ENCODE measurements around the gene TFCP2L1. TPM values are rescaled to one million over a fixed set of nuclear protein-coding genes. Genes with fewer than 3 reads are reported as not detected.

TFCP2L1 gene
- total RNA-seq, 2 experiments from 2014 or later = 0.17 to 0.30 TPM

DNA sequence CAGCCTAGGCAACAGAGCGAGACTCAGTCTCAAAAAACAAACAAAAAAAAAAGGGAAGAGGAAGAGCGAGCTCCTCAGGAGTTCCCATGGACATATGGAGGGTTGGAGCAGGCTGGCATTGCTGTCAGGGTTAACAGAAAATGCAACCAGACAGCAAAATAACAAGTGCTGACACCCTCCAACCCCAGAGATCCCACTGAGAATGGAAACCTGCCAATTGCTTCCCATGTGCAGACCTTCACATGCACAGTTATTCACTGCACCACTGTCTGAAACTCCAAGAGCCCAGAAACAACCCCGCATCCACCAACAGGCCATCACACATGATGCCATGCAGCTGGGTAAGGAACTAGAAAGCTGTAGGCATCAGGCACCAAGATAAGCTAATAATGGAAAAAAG is 43.5 kb downstream of the TFCP2L1 start:
- Histone ChIP-seq H3K4me3 (ENCODE audit: low read length) (no peak overlapping the region), H3K4me1 (ENCODE audit: insufficient read depth, low read length) (no peaks in the 10 kb centered on the region), H3K9me3 (ENCODE audit: control insufficient read depth in 1 of 2, insufficient read depth in 1 of 2, low read length in 2 of 2) (peaks cover 0 to 14% of the 10 kb centered on the region in 2 experiments), H3K36me3 (ENCODE audit: insufficient read depth, low read length) (no peaks in the 10 kb centered on the region), H3K27ac (ENCODE audit: low read depth in 1 of 2, low read length in 2 of 2) (no peak overlapping the region), H3K27me3 (ENCODE audit: control insufficient read depth in 1 of 2, insufficient read depth in 2 of 2, low read length in 2 of 2) (no peaks in the 10 kb centered on the region)
- Mint-ChIP-seq H3K27ac (no peak overlapping the region), H3K36me3 (ENCODE audit: low read depth) (no peaks in the 10 kb centered on the region), H3K4me3 (no peak overlapping the region), H3K27me3 (no peaks in the 10 kb centered on the region), H3K9me3 (no peaks in the 10 kb centered on the region), H3K4me1 (ENCODE audit: low read depth) (no peaks in the 10 kb centered on the region)
- ChIA-PET CTCF (interaction anchor here (0.7 kb wide), 1 partner anchor 93 kb away, joined by 3 read pairs; no protein-coding TSS in a partner anchor), POLR2A (no interaction called here)
- no peak for DNase-seq
- ATAC-seq (ENCODE audit: poor library complexity) = no peak
- no peak for TF ChIP-seq CTCF (IDR thresholded peaks at IDR 0.05)
- intact Hi-C loops (cut with DNase I, micrococcal nuclease) = no loop called here

DNA sequence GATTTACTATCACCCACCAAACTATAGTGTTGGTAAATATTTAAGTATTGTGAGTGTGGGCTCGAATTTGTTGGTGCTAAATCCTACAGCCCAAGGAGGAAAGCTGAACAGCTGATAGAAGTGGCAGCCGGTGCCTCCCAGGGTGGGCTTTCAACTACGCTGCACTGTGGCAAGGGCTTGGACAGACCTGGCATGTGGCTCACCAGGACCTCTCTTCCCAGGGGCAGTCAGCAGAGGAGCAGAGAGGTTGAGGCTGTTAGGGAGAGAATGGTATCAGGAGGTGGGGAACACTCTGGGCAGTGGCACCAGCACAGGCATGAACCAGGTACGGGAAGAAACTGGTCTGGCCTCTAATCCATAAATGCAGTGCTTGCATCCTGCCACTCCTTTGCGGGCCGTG is 44.6 kb downstream of the TFCP2L1 start:
- H3K9me3 Mint-ChIP-seq = no peaks in the 10 kb centered on the region
- H3K27me3 Mint-ChIP-seq = no peaks in the 10 kb centered on the region
- no peak overlapping the region for H3K4me3 Mint-ChIP-seq
- H3K4me1 Mint-ChIP-seq (ENCODE audit: low read depth) = no peaks in the 10 kb centered on the region
- H3K36me3 Mint-ChIP-seq (ENCODE audit: low read depth) = no peaks in the 10 kb centered on the region
- ChIA-PET POLR2A (no interaction called here), CTCF (no interaction called here)
- Histone ChIP-seq H3K4me1 (ENCODE audit: insufficient read depth, low read length) (no peaks in the 10 kb centered on the region), H3K27me3 (ENCODE audit: control insufficient read depth in 1 of 2, insufficient read depth in 2 of 2, low read length in 2 of 2) (no peaks in the 10 kb centered on the region), H3K4me3 (ENCODE audit: low read length) (no peak overlapping the region), H3K9me3 (ENCODE audit: control insufficient read depth in 1 of 2, insufficient read depth in 1 of 2, low read length in 2 of 2) (peaks cover 0 to 12% of the 10 kb centered on the region in 2 experiments), H3K36me3 (ENCODE audit: insufficient read depth, low read length) (no peaks in the 10 kb centered on the region), H3K27ac (ENCODE audit: low read depth in 1 of 2, low read length in 2 of 2) (no peak overlapping the region)
- DNase-seq = no peak
- H3K27ac Mint-ChIP-seq = no peak overlapping the region
- intact Hi-C loops (cut with DNase I, micrococcal nuclease) = no loop called here
- no peak for TF ChIP-seq CTCF (IDR thresholded peaks at IDR 0.05)
- ATAC-seq (ENCODE audit: poor library complexity) = no peak

DNA sequence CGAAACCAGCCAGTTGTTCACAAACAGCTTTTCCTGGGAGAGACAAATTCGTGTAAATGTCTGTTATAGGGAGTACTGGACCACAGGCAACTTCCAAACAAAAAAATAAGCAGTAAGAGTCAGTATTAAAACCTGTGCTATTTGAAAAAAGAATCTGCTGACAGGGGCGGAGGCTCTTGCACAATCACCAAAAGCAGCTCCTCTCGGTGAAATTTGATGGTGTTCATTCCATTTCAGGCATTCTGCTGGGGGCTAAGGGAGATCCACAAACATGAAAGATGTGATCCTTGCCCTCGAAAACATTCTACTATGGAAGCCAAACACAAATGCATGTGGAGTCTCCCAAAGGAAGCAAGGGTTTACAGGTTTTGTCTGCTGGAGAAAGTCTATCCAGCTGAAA is 45.0 kb downstream of the TFCP2L1 start:
- Histone ChIP-seq H3K4me1 (ENCODE audit: insufficient read depth, low read length) (no peaks in the 10 kb centered on the region), H3K36me3 (ENCODE audit: insufficient read depth, low read length) (no peaks in the 10 kb centered on the region), H3K27me3 (ENCODE audit: control insufficient read depth in 1 of 2, insufficient read depth in 2 of 2, low read length in 2 of 2) (peaks cover 0 to under 1% of the 10 kb centered on the region in 2 experiments), H3K4me3 (ENCODE audit: low read length) (no peak overlapping the region), H3K27ac (ENCODE audit: low read depth in 1 of 2, low read length in 2 of 2) (no peak overlapping the region), H3K9me3 (ENCODE audit: control insufficient read depth in 1 of 2, insufficient read depth in 1 of 2, low read length in 2 of 2) (peaks cover 0 to 8% of the 10 kb centered on the region in 2 experiments)
- POLR2A ChIA-PET = no interaction called here
- no peaks in the 10 kb centered on the region for H3K27me3 Mint-ChIP-seq
- CTCF ChIA-PET = no interaction called here
- H3K9me3 Mint-ChIP-seq = no peaks in the 10 kb centered on the region
- no peaks in the 10 kb centered on the region for H3K4me1 Mint-ChIP-seq (ENCODE audit: low read depth)
- no peak overlapping the region for H3K27ac Mint-ChIP-seq
- TF ChIP-seq CTCF (IDR thresholded peaks at IDR 0.05) = no peak
- ATAC-seq (ENCODE audit: poor library complexity) (no peak), DNase-seq (no peak)
- intact Hi-C loops (cut with DNase I, micrococcal nuclease) = no loop called here
- no peaks in the 10 kb centered on the region for H3K36me3 Mint-ChIP-seq (ENCODE audit: low read depth)
- no peak overlapping the region for H3K4me3 Mint-ChIP-seq
